Vagina (tissue), 2 donors: Measurements from ENCODE around the gene CDCA8. TPM values are rescaled to one million over a fixed set of nuclear protein-coding genes. Genes with fewer than 3 reads are reported as not detected.
A peak's percentile ranks its signal among the peaks of the same experiment; 100 is the strongest.

Source experiments
- DNase-seq, 2 donors: peaks; one replicate each; pipeline ENCODE4 v3.0.0-alpha.2; 2017; ENCODE audit errors: extremely low spot score in 2 of 2
- H3K27ac ChIP-seq: fragments of 200-600 bp; sonication (generic); one replicate; pipeline ENCODE4 v1.5.1; 2019
- H3K27me3 ChIP-seq: fragments of 200-600 bp; sonication (generic); one replicate; pipeline ENCODE4 v1.5.1; 2019
- H3K36me3 ChIP-seq, 2 donors: fragments of 200-600 bp; sonication (generic); one replicate each; pipeline ENCODE4 v1.5.1; 2017 to 2019
- H3K4me1 ChIP-seq: fragments of 200-600 bp; sonication (generic); one replicate; pipeline ENCODE4 v1.5.1; 2019
- H3K4me3 ChIP-seq, 2 donors: fragments of 200-600 bp; sonication (generic); 1 replicate in 1 of 2; 2 replicates in 1 of 2; pipeline ENCODE4 v1.5.1; 2016 to 2019
- H3K9me3 ChIP-seq: fragments of 200-600 bp; sonication (generic); one replicate; pipeline ENCODE4 v1.5.1; 2019
- POLR2A ChIP-seq, 2 donors: fragments of 450-650 bp; IDR thresholded peaks; one replicate each; pipeline ENCODE4 v1.6.1; 2017; ENCODE audit warnings: antibody characterized with exemption in 2 of 2, mild to moderate bottlenecking in 2 of 2, moderate library complexity in 2 of 2
- POLR2AphosphoS5 ChIP-seq, 2 donors: sonication (generic); formaldehyde crosslinking; IDR thresholded peaks; one replicate each; pipeline ENCODE4 v1.9.0; 2017; ENCODE audit warnings: antibody characterized with exemption in 2 of 2, mild to moderate bottlenecking in 2 of 2, low read depth in 1 of 2; ENCODE audit not compliant: insufficient read depth in 1 of 2
- intact Hi-C: fragments of 100-400 bp; cut with DNase I; formaldehyde crosslinking; loops from one replicate; pipeline ENCODE4 v1.15.1; 2023
- total RNA-seq: library from RNA; depleted of rRNA; stranded (reverse); fragments of >200 nt; gene quantifications from one replicate; pipeline ENCODE4 v1.2.3, GENCODE V29; 2016
- TF ChIP-seq, protein P1 (sequence below), 3 experiments: fragments of 450-650 bp in 2 of 3; fragments of 200-600 bp in 1 of 3; sonication (generic) in 1 of 3; IDR thresholded peaks; one replicate each; pipeline ENCODE4 v1.5.1; 2017 to 2019; ENCODE audit warnings: antibody characterized with exemption in 3 of 3, mild to moderate bottlenecking in 2 of 3, moderate library complexity in 2 of 3

Gene CDCA8
- total RNA-seq, 1 donor from 2014 or later = 2.2 TPM

DNA sequence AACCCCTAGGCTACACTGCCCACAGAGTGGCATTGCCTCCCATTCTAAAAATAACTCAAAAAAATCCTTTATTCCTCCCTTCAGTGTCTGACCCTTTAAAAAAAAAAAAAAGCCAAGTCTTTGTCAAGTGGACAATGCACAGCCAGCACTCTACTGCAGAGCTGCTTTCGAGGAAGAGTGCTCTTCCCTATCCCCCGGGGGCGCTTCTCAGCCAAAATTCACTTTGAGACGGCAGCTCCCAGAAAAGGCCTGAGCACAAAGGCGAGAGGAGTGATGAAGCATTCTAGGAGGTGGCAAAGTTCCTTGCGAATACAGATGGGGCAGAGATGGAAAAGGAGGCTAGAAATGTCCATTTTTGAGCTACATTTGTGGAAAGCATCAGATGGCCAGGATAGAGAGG, 49.3 kb downstream of the CDCA8 start:
- intact Hi-C loops = no loop called here
- Histone ChIP-seq H3K4me3 (no peak overlapping the region), H3K27me3 (no peaks in the 10 kb centered on the region), H3K27ac (no peak overlapping the region), H3K4me1 (no peaks in the 10 kb centered on the region), H3K9me3 (no peaks in the 10 kb centered on the region), H3K36me3 (no peaks in the 10 kb centered on the region)
- TF ChIP-seq, protein P1, sequence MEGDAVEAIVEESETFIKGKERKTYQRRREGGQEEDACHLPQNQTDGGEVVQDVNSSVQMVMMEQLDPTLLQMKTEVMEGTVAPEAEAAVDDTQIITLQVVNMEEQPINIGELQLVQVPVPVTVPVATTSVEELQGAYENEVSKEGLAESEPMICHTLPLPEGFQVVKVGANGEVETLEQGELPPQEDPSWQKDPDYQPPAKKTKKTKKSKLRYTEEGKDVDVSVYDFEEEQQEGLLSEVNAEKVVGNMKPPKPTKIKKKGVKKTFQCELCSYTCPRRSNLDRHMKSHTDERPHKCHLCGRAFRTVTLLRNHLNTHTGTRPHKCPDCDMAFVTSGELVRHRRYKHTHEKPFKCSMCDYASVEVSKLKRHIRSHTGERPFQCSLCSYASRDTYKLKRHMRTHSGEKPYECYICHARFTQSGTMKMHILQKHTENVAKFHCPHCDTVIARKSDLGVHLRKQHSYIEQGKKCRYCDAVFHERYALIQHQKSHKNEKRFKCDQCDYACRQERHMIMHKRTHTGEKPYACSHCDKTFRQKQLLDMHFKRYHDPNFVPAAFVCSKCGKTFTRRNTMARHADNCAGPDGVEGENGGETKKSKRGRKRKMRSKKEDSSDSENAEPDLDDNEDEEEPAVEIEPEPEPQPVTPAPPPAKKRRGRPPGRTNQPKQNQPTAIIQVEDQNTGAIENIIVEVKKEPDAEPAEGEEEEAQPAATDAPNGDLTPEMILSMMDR (IDR thresholded peaks at IDR 0.05) = no peak
- TF ChIP-seq POLR2A (IDR thresholded peaks at IDR 0.05) (no peak), POLR2AphosphoS5 (IDR thresholded peaks at IDR 0.05; ENCODE audit: insufficient read depth in 1 of 2, low read depth in 1 of 2) (no peak)
- DNase-seq = no peak

DNA sequence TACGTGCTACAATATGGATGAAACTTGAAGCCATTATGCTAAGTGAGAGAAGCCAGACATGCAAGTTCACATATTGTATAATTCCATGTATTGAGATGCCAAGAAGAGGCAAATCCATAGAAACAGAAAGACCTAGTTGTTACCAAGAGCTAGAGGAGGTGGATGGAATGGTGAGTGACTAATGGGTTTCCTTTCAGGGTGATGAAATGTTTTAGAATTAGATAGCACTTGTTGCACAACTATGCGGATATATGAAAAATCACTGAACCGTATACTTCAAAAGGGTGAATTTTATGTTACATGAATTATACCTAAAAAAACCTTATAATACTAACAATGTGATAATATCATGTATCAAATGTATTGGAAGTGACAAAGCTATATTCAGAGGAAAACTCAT, 54.5 kb downstream of the CDCA8 start:
- H3K4me3 ChIP-seq = no peak overlapping the region
- H3K4me1 ChIP-seq = no peaks in the 10 kb centered on the region
- intact Hi-C loops = no loop called here
- H3K36me3 ChIP-seq = no peaks in the 10 kb centered on the region
- H3K27ac ChIP-seq = no peak overlapping the region
- no peak for DNase-seq
- H3K27me3 ChIP-seq = no peaks in the 10 kb centered on the region
- no peak for TF ChIP-seq POLR2AphosphoS5 (IDR thresholded peaks at IDR 0.05; ENCODE audit: insufficient read depth in 1 of 2, low read depth in 1 of 2)
- TF ChIP-seq, protein P1 (IDR thresholded peaks at IDR 0.05) = no peak
- no peak for TF ChIP-seq POLR2A (IDR thresholded peaks at IDR 0.05)
- peaks cover 3% of the 10 kb centered on the region for H3K9me3 ChIP-seq

DNA sequence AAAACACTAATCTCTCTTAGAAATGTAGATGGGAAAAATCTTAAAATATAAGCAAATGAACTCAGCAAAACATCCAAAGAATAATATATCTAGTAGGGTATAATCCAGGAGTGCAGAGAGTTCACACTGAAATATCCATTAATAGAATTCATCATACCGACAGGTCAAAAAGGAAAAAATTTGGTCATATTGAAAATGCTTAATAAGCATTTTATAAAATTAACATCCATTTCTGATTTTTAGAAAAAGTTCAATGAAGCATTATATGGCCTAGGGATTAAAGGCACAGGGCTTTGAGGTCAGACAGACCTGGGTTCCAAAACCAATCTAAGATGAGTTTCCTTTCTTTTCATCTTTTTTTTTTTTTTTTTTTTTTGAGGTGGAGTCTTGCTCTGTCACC, 56.2 kb downstream of the CDCA8 start:
- Histone ChIP-seq H3K27ac (no peak overlapping the region), H3K4me3 (no peak overlapping the region), H3K4me1 (no peaks in the 10 kb centered on the region), H3K27me3 (no peaks in the 10 kb centered on the region), H3K36me3 (no peaks in the 10 kb centered on the region), H3K9me3 (peaks cover 3% of the 10 kb centered on the region)
- TF ChIP-seq POLR2A (IDR thresholded peaks at IDR 0.05) = no peak
- TF ChIP-seq, protein P1 (IDR thresholded peaks at IDR 0.05) = no peak
- no peak for TF ChIP-seq POLR2AphosphoS5 (IDR thresholded peaks at IDR 0.05; ENCODE audit: insufficient read depth in 1 of 2, low read depth in 1 of 2)
- intact Hi-C loops = no loop called here
- no peak for DNase-seq

DNA sequence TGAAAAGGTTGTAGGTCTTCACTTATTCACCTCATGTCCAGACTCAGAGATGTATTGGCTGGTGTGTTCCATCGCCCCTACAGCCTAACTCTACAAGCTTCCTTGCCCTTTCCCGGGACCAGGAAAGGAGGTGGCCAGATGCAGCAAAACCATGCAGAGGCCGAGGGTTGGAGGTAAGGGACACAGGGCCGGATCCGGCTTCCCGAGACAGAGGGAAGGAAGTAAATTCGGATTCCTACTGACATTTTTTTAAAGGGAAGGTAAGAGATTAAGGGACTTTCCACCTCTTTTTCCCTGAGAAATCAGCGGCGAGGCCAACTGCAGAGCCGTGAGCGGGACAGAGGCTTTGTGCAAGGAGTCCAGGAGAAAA, 59.9 kb downstream of the CDCA8 start:
- no peak for DNase-seq
- Histone ChIP-seq H3K9me3 (no peaks in the 10 kb centered on the region), H3K36me3 (no peaks in the 10 kb centered on the region), H3K27ac (no peak overlapping the region), H3K4me1 (no peaks in the 10 kb centered on the region), H3K4me3 (no peak overlapping the region), H3K27me3 (peaks cover 5% of the 10 kb centered on the region)
- TF ChIP-seq POLR2AphosphoS5 (IDR thresholded peaks at IDR 0.05; ENCODE audit: insufficient read depth in 1 of 2, low read depth in 1 of 2) = no peak
- TF ChIP-seq, protein P1 (IDR thresholded peaks at IDR 0.05) = no peak
- intact Hi-C loops = no loop called here

DNA sequence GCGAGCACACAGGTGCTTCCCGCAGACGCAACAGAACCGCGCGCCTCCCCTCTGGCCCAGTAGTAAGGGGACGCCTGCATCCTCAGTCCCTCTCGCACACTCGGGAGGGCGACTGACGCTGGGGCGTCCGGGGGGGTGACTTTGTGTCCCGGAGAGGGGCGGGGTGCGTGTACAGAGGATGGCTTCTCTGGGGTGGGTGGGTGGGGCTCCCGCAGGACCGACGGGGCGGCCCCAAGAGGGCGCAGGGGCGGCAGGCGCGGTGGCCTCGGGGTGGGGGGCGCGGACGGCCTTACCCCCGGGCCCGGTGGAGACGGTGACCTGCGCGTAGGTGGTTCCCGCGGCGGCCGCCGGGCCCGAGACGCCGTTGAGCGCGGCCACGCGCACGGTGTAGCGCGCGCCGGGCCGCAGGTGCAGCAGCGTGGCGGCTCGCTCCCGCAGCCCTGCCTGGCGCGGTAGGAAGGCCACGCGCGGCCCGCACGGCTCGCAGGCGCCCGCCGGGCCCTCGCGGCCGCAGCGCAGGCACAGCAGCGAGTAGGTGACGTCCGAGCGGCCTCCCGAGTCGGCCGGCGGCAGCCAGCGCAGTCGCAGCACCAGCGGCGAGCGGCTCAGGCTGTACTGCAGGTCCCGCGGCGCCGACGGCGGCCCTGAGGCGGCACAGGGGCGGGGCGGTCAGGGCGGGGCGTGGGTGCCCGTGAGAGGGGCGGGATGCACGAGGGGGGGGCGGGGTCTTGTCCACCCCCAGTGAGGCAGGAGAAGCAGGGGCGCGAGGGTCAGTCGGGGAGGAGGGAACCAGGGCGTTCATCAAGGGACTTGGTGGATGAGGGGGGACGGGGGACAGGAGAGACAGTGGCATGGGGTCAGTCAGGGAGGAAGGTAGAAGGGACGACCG, 60.5 kb downstream of the CDCA8 start:
- no peaks in the 10 kb centered on the region for H3K36me3 ChIP-seq
- DNase-seq = no peak
- H3K27me3 ChIP-seq = peaks cover 5% of the 10 kb centered on the region
- H3K9me3 ChIP-seq = no peaks in the 10 kb centered on the region
- intact Hi-C loops = no loop called here
- peak overlapping the region in 1 of 2 donors; percentile 35 for H3K4me3 ChIP-seq
- TF ChIP-seq POLR2AphosphoS5 (IDR thresholded peaks at IDR 0.05; ENCODE audit: insufficient read depth in 1 of 2, low read depth in 1 of 2) (no peak), POLR2A (IDR thresholded peaks at IDR 0.05) (no peak)
- TF ChIP-seq, protein P1 (IDR thresholded peaks at IDR 0.05) = no peak
- no peaks in the 10 kb centered on the region for H3K4me1 ChIP-seq
- H3K27ac ChIP-seq = no peak overlapping the region
